DOHH2 (cell line): ENCODE measurements around the gene ZBTB1.

ENCODE experiments used
- CTCF ChIP-seq: fragments of 200-600 bp; sonication (generic); IDR thresholded peaks from one replicate; pipeline ENCODE4 v1.5.1; 2014; ENCODE audit warnings: antibody characterized with exemption, mild to moderate bottlenecking, low read depth, low read length; ENCODE audit not compliant: poor library complexity, severe bottlenecking
- EZH2phosphoT487 ChIP-seq: fragments of 200-600 bp; sonication (generic); IDR thresholded peaks from 2 replicates; pipeline ENCODE4 v1.6.1; 2017; ENCODE audit warnings: borderline replicate concordance, mild to moderate bottlenecking, antibody characterized with exemption, low read length, moderate library complexity, mixed read lengths

GRCh38 chr14:64513271-64513670 is 8.7 kb downstream of the ZBTB1 start:
- TF ChIP-seq CTCF (no peak), EZH2phosphoT487 (no peak)
